ENCODE data around the gene KANK4.

KANK4 gene

GRCh38 chr1:62198069-62198780 lies 121.0 kb downstream of the KANK4 start:
- DNase-seq: no peak

GRCh38 chr1:62196086-62196690 lies 123.0 kb downstream of the KANK4 start:
- no peak for DNase-seq

GRCh38 chr1:62194651-62195544 lies 124.3 kb downstream of the KANK4 start, which contains the start of gene L1TD1:
TSS of gene L1TD1 (plus strand) at chr1:62194849. CDS start at chr1:62206629, 11,780 bp downstream.
- DNase-seq: no peak

- no peak for DNase-seq
These were observed 131.1 kb downstream of the KANK4 start for GRCh38 chr1:62188111-62188510.

- no peak for DNase-seq
These were observed 131.7 kb downstream of the KANK4 start for GRCh38 chr1:62187548-62187947.
